Esophagus squamous epithelium (tissue), 5 donors: ENCODE measurements around the gene DCUN1D3. TPM values are rescaled to one million over a fixed set of nuclear protein-coding genes. Genes with fewer than 3 reads are reported as not detected.

Source experiments
- DNase-seq: peaks from one replicate; lab custom pipeline; 2025; lab: John Stamatoyannopoulos, UW
- H3K27ac ChIP-seq, 4 donors: fragments of 200-600 bp; sonication (generic); one replicate each; pipeline ENCODE4 v1.5.1; 2016 to 2019; ENCODE audit warnings: mild to moderate bottlenecking in 1 of 4
- H3K27me3 ChIP-seq, 4 donors: fragments of 200-600 bp; sonication (generic); 1 replicate in 3 of 4; 2 replicates in 1 of 4; pipeline versions ENCODE4 v1.5.1 to v1.6.0; 2017 to 2021; ENCODE audit warnings: antibody characterized with exemption in 1 of 4
- H3K36me3 ChIP-seq, 3 donors: fragments of 200-600 bp; sonication (generic); one replicate each; pipeline ENCODE4 v1.5.1; 2016 to 2019
- H3K4me1 ChIP-seq, 3 donors: fragments of 200-600 bp; sonication (generic); one replicate each; pipeline ENCODE4 v1.5.1; 2017 to 2019
- H3K4me3 ChIP-seq, 4 donors: fragments of 200-600 bp; sonication (generic); 1 replicate in 3 of 4; 2 replicates in 1 of 4; pipeline ENCODE4 v1.5.1; 2016 to 2019; ENCODE audit warnings: mild to moderate bottlenecking in 2 of 4, moderate library complexity in 1 of 4
- H3K9me3 ChIP-seq, 3 donors: fragments of 200-600 bp; sonication (generic); one replicate each; pipeline ENCODE4 v1.5.1; 2016 to 2019
- CTCF ChIP-seq, 6 experiments: fragments of 450-650 bp in 4 of 6; fragments of 200-600 bp in 2 of 6; sonication (generic) in 2 of 6; IDR thresholded peaks; one replicate each; pipeline ENCODE4 v1.5.1; 2016 to 2019; ENCODE audit warnings: antibody characterized with exemption in 6 of 6, mild to moderate bottlenecking in 4 of 6, moderate library complexity in 4 of 6
- POLR2A ChIP-seq, 4 donors: fragments of 450-650 bp; IDR thresholded peaks; one replicate each; pipeline ENCODE4 v1.6.1; 2017; ENCODE audit warnings: antibody characterized with exemption in 4 of 4, mild to moderate bottlenecking in 4 of 4, moderate library complexity in 3 of 4
- WGBS, 2 donors: methylation state at CpG; one replicate each; pipeline ENCODE4 v1.1.5; 2018; 5-methylcytosine and 5-hydroxymethylcytosine counted together
- intact Hi-C: fragments of 100-400 bp; cut with DNase I; formaldehyde crosslinking; loops from one replicate; pipeline ENCODE4 v1.15.0; 2022
- total RNA-seq, 4 donors: library from RNA; depleted of rRNA; stranded (reverse); fragments of >200 nt; gene quantifications; one replicate each; pipeline ENCODE4 v1.1.0, GENCODE V29; 2016
- donor health status: DM: yes; HTN: yes; CAD: no.

The DCUN1D3 gene
- total RNA-seq, 4 donors from 2014 or later = 14.5 to 37.2 (median 19.4) TPM

GRCh38 chr16:20928774-20929411 lies 28.7 kb upstream of the DCUN1D3 start:
- H3K27ac ChIP-seq = no peak overlapping the region
- TF ChIP-seq POLR2A (IDR thresholded peaks at IDR 0.05) (no peak), CTCF (IDR thresholded peaks at IDR 0.05) (no peak)
- no peaks in the 10 kb centered on the region for H3K27me3 ChIP-seq
- no peak for DNase-seq
- intact Hi-C loops = no loop called here
- WGBS, 2 donors = 67 to 100% methylated on average over 1 to 4 of the region's 5 CpGs
- H3K4me1 ChIP-seq = no peaks in the 10 kb centered on the region
- H3K9me3 ChIP-seq = no peaks in the 10 kb centered on the region
- H3K4me3 ChIP-seq = no peak overlapping the region
- H3K36me3 ChIP-seq = peaks cover 0 to 17% (median 0%) of the 10 kb centered on the region in 3 donors

GRCh38 chr16:20925751-20926150 lies 25.6 kb upstream of the DCUN1D3 start:
- intact Hi-C loops = no loop called here
- 94 to 100% methylated on average over 1 of the region's 1 CpG for WGBS, 2 donors
- no peaks in the 10 kb centered on the region for H3K27me3 ChIP-seq
- no peak overlapping the region for H3K27ac ChIP-seq
- H3K9me3 ChIP-seq = no peaks in the 10 kb centered on the region
- H3K4me3 ChIP-seq = no peak overlapping the region
- peaks cover 0 to 28% (median 0%) of the 10 kb centered on the region in 3 donors for H3K36me3 ChIP-seq
- TF ChIP-seq POLR2A (IDR thresholded peaks at IDR 0.05) = no peak
- no peak for TF ChIP-seq CTCF (IDR thresholded peaks at IDR 0.05)
- H3K4me1 ChIP-seq = no peaks in the 10 kb centered on the region
- DNase-seq = no peak

GRCh38 chr16:20923876-20924275 lies 23.7 kb upstream of the DCUN1D3 start:
- Histone ChIP-seq H3K36me3 (peaks cover 0 to 28% (median 0%) of the 10 kb centered on the region in 3 donors), H3K4me3 (no peak overlapping the region), H3K27ac (no peak overlapping the region), H3K27me3 (no peaks in the 10 kb centered on the region), H3K4me1 (no peaks in the 10 kb centered on the region), H3K9me3 (no peaks in the 10 kb centered on the region)
- TF ChIP-seq CTCF (IDR thresholded peaks at IDR 0.05) (no peak), POLR2A (IDR thresholded peaks at IDR 0.05) (no peak)
- no peak for DNase-seq
- 73 to 94% methylated on average over 3 of the region's 3 CpGs for WGBS, 2 donors
- intact Hi-C loops = no loop called here

GRCh38 chr16:20920799-20921198 lies 20.6 kb upstream of the DCUN1D3 start:
- H3K36me3 ChIP-seq = peaks cover 0 to 33% (median 0%) of the 10 kb centered on the region in 3 donors

More at GRCh38 chr16:20920799-20921198, 20.6 kb upstream of the DCUN1D3 start:
- no peaks in the 10 kb centered on the region for H3K27me3 ChIP-seq
- H3K4me1 ChIP-seq = peaks cover 0 to 2% (median 0%) of the 10 kb centered on the region in 3 donors
- H3K9me3 ChIP-seq = no peaks in the 10 kb centered on the region
- TF ChIP-seq POLR2A (IDR thresholded peaks at IDR 0.05) (no peak), CTCF (IDR thresholded peaks at IDR 0.05) (no peak)
- no peak for DNase-seq
- 98 to 100% methylated on average over 2 of the region's 2 CpGs for WGBS, 2 donors
- no peak overlapping the region for H3K4me3 ChIP-seq
- no peak overlapping the region for H3K27ac ChIP-seq
- intact Hi-C loops = no loop called here
